Retinal pigment epithelial cell (primary cell): ENCODE data around the gene CNGA3.
"Not testable (repeated sequence)": the region's sequence is repeated elsewhere in the genome, so short reads cannot be mapped to it uniquely, and the experiment has no call there.

Source experiments
- DNase-seq: peaks from one replicate; pipeline ENCODE4 v3.0.0-alpha.2; 2010; ENCODE audit warnings: low read depth
- H3K4me3 ChIP-seq: 2 replicates; pipeline ENCODE4 v1.5.1; 2011; ENCODE audit warnings: mild to moderate bottlenecking, low read length, control low read depth, moderate library complexity
- CTCF ChIP-seq: conservative IDR thresholded peaks from 2 replicates; pipeline ENCODE4 v1.5.1; 2011; ENCODE audit warnings: low read depth, low read length, control low read depth, inconsistent platforms

The CNGA3 gene

GRCh38 chr2:98314251-98314650 is 32.0 kb upstream of the CNGA3 start:
- no peak overlapping the region for H3K4me3 ChIP-seq
- TF ChIP-seq CTCF: no peak
- no peak for DNase-seq

- DNase-seq: no peak
- TF ChIP-seq CTCF: no peak
- H3K4me3 ChIP-seq: no peak overlapping the region
Measured at GRCh38 chr2:98315957-98316356, 30.3 kb upstream of the CNGA3 start.

- no peak for DNase-seq
- TF ChIP-seq CTCF: no peak
- H3K4me3 ChIP-seq: no peak overlapping the region
Measured at GRCh38 chr2:98317214-98317613, 29.0 kb upstream of the CNGA3 start.

- not testable (repeated sequence) for H3K4me3 ChIP-seq, DNase-seq
Measured at GRCh38 chr2:98320171-98320570, 26.1 kb upstream of the CNGA3 start.

- TF ChIP-seq CTCF: no peak
- no peak overlapping the region for H3K4me3 ChIP-seq
- no peak for DNase-seq
Measured at GRCh38 chr2:98324181-98324580, 22.1 kb upstream of the CNGA3 start.

- H3K4me3 ChIP-seq: no peak overlapping the region
- no peak for DNase-seq
- TF ChIP-seq CTCF: no peak
Measured at GRCh38 chr2:98327776-98328175, 18.5 kb upstream of the CNGA3 start.

- DNase-seq: no peak
- no peak overlapping the region for H3K4me3 ChIP-seq
- TF ChIP-seq CTCF: no peak
Measured at GRCh38 chr2:98329549-98329948, 16.7 kb upstream of the CNGA3 start.

- no peak overlapping the region for H3K4me3 ChIP-seq
- no peak for TF ChIP-seq CTCF
- no peak for DNase-seq
Measured at GRCh38 chr2:98332989-98333388, 13.3 kb upstream of the CNGA3 start.
